Fibroblast of lung (primary cell): ENCODE data around the gene CLDN7.

Experiments used
- CTCF ChIP-seq, 2 donors: IDR thresholded peaks in 1 of 2; conservative IDR thresholded peaks in 1 of 2; 1 replicate in 1 of 2; 2 replicates in 1 of 2; pipeline ENCODE4 v1.5.1; 2011 to 2012; ENCODE audit warnings: low read length in 2 of 2, control low read depth in 1 of 2, inconsistent platforms in 1 of 2, low read depth in 1 of 2, mild to moderate bottlenecking in 1 of 2
- EZH2 ChIP-seq: IDR thresholded peaks from 2 replicates; pipeline ENCODE4 v1.5.1; 2012; ENCODE audit warnings: low read length, control low read depth, mild to moderate bottlenecking; ENCODE audit errors: missing control alignments

- no peak for TF ChIP-seq CTCF (conservative IDR thresholded peaks at IDR 0.05 in 1 of 2, IDR thresholded peaks at IDR 0.05 in 1 of 2; ENCODE audit: low read depth in 1 of 2, low read length in 2 of 2)
- no peak for TF ChIP-seq EZH2
Observed at GRCh38 chr17:7218166-7218565, 44.1 kb downstream of the CLDN7 start.
